ENCODE results near the gene OSTN.

The OSTN gene

GRCh38 chr3:191294291-191294690, 95.2 kb downstream of the OSTN start:
- DNase-seq (ENCODE audit: low spot score) = no peak
- Mint-ChIP-seq H3K9me3 (no peaks in the 10 kb centered on the region), H3K4me3 (no peak overlapping the region), H3K4me1 (ENCODE audit: low read depth) (peaks cover 9% of the 10 kb centered on the region), H3K27me3 (ENCODE audit: low read depth) (no peaks in the 10 kb centered on the region), H3K36me3 (ENCODE audit: low read depth) (no peaks in the 10 kb centered on the region), H3K27ac (no peak overlapping the region)

DNA sequence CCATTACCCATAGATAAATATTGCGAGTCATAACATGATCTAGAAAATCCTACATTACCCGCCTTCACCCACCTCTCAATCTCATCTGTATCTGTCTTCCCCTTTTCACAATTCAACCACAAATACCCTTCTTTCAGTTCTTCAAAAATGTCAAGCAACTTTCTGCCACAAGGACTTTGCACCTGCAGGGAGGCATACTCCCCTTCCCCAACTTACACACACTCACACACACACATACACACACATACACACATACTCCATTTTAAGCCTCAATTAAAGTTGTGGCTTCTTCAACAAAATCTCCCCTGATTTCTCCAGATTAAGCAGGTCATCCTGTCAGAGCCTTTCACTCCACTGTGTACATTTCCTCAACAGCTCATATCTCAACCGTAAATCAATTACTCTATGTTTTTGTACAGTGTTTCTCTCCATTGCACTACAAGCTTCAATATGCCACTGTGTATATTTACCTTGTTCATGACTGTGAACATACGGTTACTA, 97.0 kb downstream of the OSTN start:
- DNase-seq (ENCODE audit: low spot score) = no peak
- no peaks in the 10 kb centered on the region for H3K9me3 Mint-ChIP-seq
- no peaks in the 10 kb centered on the region for H3K27me3 Mint-ChIP-seq (ENCODE audit: low read depth)
- H3K27ac Mint-ChIP-seq = no peak overlapping the region
- H3K4me3 Mint-ChIP-seq = no peak overlapping the region
- H3K36me3 Mint-ChIP-seq (ENCODE audit: low read depth) = no peaks in the 10 kb centered on the region
- H3K4me1 Mint-ChIP-seq (ENCODE audit: low read depth) = no peaks in the 10 kb centered on the region

DNA sequence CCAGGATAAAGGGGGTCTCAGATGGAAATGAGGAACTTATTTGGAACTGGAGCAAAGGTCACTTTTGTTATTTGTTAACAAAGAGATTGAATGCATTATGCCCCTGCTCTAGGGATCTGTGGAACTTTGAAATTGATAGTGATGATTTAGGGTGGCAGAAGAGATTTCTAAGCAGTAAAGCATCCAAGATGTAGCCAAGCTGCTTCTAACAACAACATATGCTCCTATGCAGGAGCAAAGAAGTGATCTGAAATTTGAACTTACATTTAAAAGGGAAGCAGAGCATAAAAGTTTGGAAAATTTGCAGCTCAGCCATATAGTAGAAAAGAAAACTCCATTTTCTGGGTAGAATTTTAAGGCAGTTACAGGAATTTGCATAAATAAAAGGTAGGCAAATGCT, 99.8 kb downstream of the OSTN start:
- no peaks in the 10 kb centered on the region for H3K36me3 Mint-ChIP-seq (ENCODE audit: low read depth)
- no peak overlapping the region for H3K4me3 Mint-ChIP-seq
- H3K9me3 Mint-ChIP-seq = no peaks in the 10 kb centered on the region
- H3K27me3 Mint-ChIP-seq (ENCODE audit: low read depth) = no peaks in the 10 kb centered on the region
- no peak overlapping the region for H3K27ac Mint-ChIP-seq
- H3K4me1 Mint-ChIP-seq (ENCODE audit: low read depth) = no peaks in the 10 kb centered on the region
- DNase-seq (ENCODE audit: low spot score) = no peak

DNA sequence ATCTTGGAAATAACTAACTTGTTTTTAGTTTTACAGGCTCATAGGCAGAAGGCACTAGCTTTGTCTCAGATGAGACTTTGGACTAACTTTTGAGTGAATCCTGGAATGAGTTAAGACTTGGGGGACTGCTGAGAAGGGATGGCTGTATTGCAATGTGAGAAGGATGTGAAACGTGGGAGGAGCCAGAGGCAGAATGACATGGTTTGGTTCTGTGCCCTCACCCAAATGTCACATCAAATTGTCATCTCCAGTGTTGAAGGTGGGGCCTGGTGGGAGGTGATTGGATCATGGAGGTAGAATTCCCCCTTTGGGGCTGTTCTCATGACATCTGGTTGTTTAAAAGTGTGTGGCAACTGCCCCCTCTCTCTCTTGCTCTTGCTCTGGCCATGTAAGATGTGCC, 101.4 kb downstream of the OSTN start:
- Mint-ChIP-seq H3K9me3 (no peaks in the 10 kb centered on the region), H3K27ac (no peak overlapping the region), H3K4me3 (no peak overlapping the region), H3K27me3 (ENCODE audit: low read depth) (no peaks in the 10 kb centered on the region), H3K4me1 (ENCODE audit: low read depth) (no peaks in the 10 kb centered on the region), H3K36me3 (ENCODE audit: low read depth) (no peaks in the 10 kb centered on the region)
- no peak for DNase-seq (ENCODE audit: low spot score)

DNA sequence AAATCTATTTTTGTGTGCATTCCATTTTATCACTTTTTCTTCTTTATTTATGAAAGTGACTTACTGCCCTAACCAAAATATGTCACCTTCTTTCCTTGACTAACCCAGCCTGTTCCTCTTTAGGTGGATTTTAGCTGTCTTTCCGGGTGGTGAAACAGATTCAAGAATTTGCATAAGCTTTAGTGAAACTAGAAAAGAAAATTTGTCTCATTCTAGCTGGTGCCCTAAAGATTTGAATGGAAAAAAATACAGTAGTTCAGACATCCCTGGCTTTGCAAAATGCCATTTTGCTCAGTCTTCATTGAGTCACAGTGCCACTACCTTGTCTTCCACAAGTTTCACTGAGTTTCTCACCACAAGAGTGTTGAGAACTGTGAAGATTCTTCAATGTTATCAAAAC, 102.0 kb downstream of the OSTN start:
- Mint-ChIP-seq H3K36me3 (ENCODE audit: low read depth) (no peaks in the 10 kb centered on the region), H3K4me3 (no peak overlapping the region)
- DNase-seq (ENCODE audit: low spot score) = no peak

DNA sequence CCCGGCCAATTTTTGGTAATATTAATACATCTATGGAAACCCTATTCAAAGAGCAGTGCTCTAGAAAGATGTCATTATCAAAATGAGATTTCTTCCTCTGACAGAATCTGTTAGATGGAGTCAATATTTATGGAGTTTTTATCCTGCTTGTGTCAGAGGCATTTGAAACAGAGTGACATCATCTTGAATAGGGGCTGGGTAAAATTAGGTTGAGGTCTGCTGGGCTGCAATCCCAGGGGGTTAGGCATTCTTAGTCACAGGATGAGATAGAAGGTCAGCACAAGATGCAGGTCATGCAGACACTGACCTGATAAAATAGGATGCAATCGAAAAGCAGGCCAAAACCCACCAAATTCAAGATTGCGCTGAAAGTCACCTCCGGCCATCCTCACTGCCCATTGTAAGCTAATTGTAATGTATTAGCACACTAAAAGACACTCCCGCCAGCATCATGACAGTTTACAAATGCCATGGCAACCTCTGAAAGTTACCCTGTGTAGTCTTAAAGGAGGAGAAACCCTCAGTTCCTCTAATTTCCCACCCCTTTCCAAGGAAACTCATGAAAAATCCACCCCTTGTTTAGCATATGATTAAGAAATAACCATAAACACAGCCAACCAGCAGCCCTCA, 102.9 kb downstream of the OSTN start:
- DNase-seq (ENCODE audit: low spot score) = no peak
- H3K9me3 Mint-ChIP-seq = no peaks in the 10 kb centered on the region
- no peaks in the 10 kb centered on the region for H3K27me3 Mint-ChIP-seq (ENCODE audit: low read depth)
- no peaks in the 10 kb centered on the region for H3K36me3 Mint-ChIP-seq (ENCODE audit: low read depth)
- H3K4me1 Mint-ChIP-seq (ENCODE audit: low read depth) = no peaks in the 10 kb centered on the region
- H3K27ac Mint-ChIP-seq = no peak overlapping the region
- H3K4me3 Mint-ChIP-seq = no peak overlapping the region

More for the DNA sequence above, 102.0 kb downstream of the OSTN start:
- Mint-ChIP-seq H3K9me3 (no peaks in the 10 kb centered on the region), H3K4me1 (ENCODE audit: low read depth) (no peaks in the 10 kb centered on the region), H3K27me3 (ENCODE audit: low read depth) (no peaks in the 10 kb centered on the region), H3K27ac (no peak overlapping the region)

DNA sequence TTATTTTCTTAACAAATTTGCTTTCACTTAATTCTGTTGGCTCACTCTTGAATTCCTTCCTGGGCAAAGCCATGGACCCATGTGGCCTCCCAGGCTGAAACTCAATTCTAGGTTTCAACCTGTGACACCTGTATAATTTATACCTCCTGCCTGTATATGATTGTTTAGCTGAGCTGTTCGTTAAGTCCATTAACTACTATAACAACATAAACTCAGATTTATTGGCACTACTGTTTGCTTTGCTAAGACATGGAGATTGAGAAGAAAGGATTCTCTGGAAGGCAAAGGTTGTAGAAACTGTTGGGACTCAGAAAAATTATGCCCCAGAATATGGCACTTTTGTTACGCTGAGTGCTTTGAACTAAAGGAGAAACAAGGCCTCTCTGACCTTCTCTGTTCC, 103.4 kb downstream of the OSTN start:
- no peak overlapping the region for H3K4me3 Mint-ChIP-seq
- H3K27ac Mint-ChIP-seq = no peak overlapping the region
- DNase-seq (ENCODE audit: low spot score) = no peak
- no peaks in the 10 kb centered on the region for H3K27me3 Mint-ChIP-seq (ENCODE audit: low read depth)
- H3K4me1 Mint-ChIP-seq (ENCODE audit: low read depth) = no peaks in the 10 kb centered on the region
- no peaks in the 10 kb centered on the region for H3K36me3 Mint-ChIP-seq (ENCODE audit: low read depth)
- no peaks in the 10 kb centered on the region for H3K9me3 Mint-ChIP-seq

DNA sequence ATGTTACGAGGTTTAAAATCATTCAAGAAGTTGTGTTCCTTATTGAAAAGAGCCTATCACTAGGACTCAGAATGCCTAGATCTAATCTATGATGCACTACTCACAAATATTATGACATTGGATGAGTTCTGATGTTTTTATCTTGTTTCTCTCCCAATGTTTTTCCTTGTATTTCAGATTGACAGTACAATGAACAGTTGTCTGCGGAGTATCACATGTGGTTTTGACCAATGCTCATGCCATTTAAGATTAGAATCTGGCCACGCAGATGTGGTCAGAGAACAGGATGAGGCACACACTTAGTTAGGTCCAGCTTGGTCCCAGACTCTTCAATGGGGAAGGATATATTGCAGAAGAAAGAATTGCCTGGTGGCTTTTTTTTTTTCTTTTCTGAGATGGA, 104.6 kb downstream of the OSTN start:
- no peak overlapping the region for H3K4me3 Mint-ChIP-seq
- H3K27ac Mint-ChIP-seq = no peak overlapping the region
- H3K36me3 Mint-ChIP-seq (ENCODE audit: low read depth) = no peaks in the 10 kb centered on the region
- no peak for DNase-seq (ENCODE audit: low spot score)
- H3K9me3 Mint-ChIP-seq = no peaks in the 10 kb centered on the region
- no peaks in the 10 kb centered on the region for H3K27me3 Mint-ChIP-seq (ENCODE audit: low read depth)
- H3K4me1 Mint-ChIP-seq (ENCODE audit: low read depth) = no peaks in the 10 kb centered on the region

GRCh38 chr3:191306428-191306827, 107.4 kb downstream of the OSTN start:
- H3K4me3 Mint-ChIP-seq = no peak overlapping the region
- H3K4me1 Mint-ChIP-seq (ENCODE audit: low read depth) = no peaks in the 10 kb centered on the region

DNA sequence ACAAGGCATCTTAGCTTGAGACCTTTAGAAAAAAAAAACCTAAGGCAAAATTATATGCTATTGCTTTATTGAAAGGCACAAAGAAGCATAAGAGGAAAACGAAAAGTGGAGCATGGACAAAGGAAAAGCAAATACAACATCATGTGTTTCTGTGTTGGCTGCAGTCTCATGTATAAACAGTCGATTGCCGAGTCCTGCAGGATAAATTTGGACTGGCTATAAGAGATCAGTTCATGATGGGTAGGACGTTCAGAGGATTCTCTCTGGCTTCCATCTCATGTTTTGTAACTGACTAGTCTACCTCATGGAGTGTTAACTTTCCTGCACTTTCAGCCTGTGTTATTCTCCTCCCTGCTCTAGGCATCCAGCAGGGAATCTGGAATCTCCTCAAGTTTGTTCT, 108.3 kb downstream of the OSTN start:
- DNase-seq (ENCODE audit: low spot score) = no peak
- Mint-ChIP-seq H3K27me3 (ENCODE audit: low read depth) (no peaks in the 10 kb centered on the region), H3K36me3 (ENCODE audit: low read depth) (no peaks in the 10 kb centered on the region), H3K9me3 (no peaks in the 10 kb centered on the region), H3K4me1 (ENCODE audit: low read depth) (no peaks in the 10 kb centered on the region), H3K4me3 (no peak overlapping the region), H3K27ac (no peak overlapping the region)

More at GRCh38 chr3:191306428-191306827, 107.4 kb downstream of the OSTN start:
- H3K27ac Mint-ChIP-seq = no peak overlapping the region
- no peaks in the 10 kb centered on the region for H3K9me3 Mint-ChIP-seq
- H3K36me3 Mint-ChIP-seq (ENCODE audit: low read depth) = no peaks in the 10 kb centered on the region
- DNase-seq (ENCODE audit: low spot score) = no peak
- no peaks in the 10 kb centered on the region for H3K27me3 Mint-ChIP-seq (ENCODE audit: low read depth)

GRCh38 chr3:191313296-191313695, 114.3 kb downstream of the OSTN start:
- no peak overlapping the region for H3K4me3 Mint-ChIP-seq
- H3K4me1 Mint-ChIP-seq (ENCODE audit: low read depth) = no peaks in the 10 kb centered on the region
- H3K9me3 Mint-ChIP-seq = peaks cover 3% of the 10 kb centered on the region
- no peak for DNase-seq (ENCODE audit: low spot score)
- H3K36me3 Mint-ChIP-seq (ENCODE audit: low read depth) = no peaks in the 10 kb centered on the region
- H3K27me3 Mint-ChIP-seq (ENCODE audit: low read depth) = no peaks in the 10 kb centered on the region
- no peak overlapping the region for H3K27ac Mint-ChIP-seq

GRCh38 chr3:191314109-191314728, 115.2 kb downstream of the OSTN start:
- H3K4me3 Mint-ChIP-seq = no peak overlapping the region
- no peaks in the 10 kb centered on the region for H3K4me1 Mint-ChIP-seq (ENCODE audit: low read depth)
- H3K36me3 Mint-ChIP-seq (ENCODE audit: low read depth) = no peaks in the 10 kb centered on the region
- H3K27me3 Mint-ChIP-seq (ENCODE audit: low read depth) = no peaks in the 10 kb centered on the region
- DNase-seq (ENCODE audit: low spot score) = no peak
- no peak overlapping the region for H3K27ac Mint-ChIP-seq
- H3K9me3 Mint-ChIP-seq = peaks cover 3% of the 10 kb centered on the region

Measured in T-helper 2 cell treated with Interferon-gamma antibody and Interleukin-4, amounts not matched to agents 5 μg/mL and 100 μg/mL, for 36 hours (primary cell).